ENCODE data around the gene PSPN.
"Not testable (repeated sequence)": the region's sequence is repeated elsewhere in the genome, so short reads cannot be mapped to it uniquely, and the experiment has no call there.

PSPN gene

GRCh38 chr19:6378041-6378440 is 2.3 kb upstream of the PSPN start:
- Histone ChIP-seq H3K4me3 (ENCODE audit: low read depth in 1 of 2, low read length in 2 of 2) (no peak overlapping the region), H3K27me3 (ENCODE audit: control insufficient read depth in 1 of 2, insufficient read depth in 2 of 2, low read length in 2 of 2) (no peaks in the 10 kb centered on the region), H3K4me1 (ENCODE audit: insufficient read depth, low read length) (peaks cover 8% of the 10 kb centered on the region), H3K9me3 (ENCODE audit: low read length) (no peaks in the 10 kb centered on the region), H3K36me3 (ENCODE audit: insufficient read depth, low read length) (peaks cover 32% of the 10 kb centered on the region), H3K9ac (ENCODE audit: low read length) (no peak overlapping the region), H3K27ac (ENCODE audit: low read depth, low read length) (peak overlapping the region; percentile 34)

DNA sequence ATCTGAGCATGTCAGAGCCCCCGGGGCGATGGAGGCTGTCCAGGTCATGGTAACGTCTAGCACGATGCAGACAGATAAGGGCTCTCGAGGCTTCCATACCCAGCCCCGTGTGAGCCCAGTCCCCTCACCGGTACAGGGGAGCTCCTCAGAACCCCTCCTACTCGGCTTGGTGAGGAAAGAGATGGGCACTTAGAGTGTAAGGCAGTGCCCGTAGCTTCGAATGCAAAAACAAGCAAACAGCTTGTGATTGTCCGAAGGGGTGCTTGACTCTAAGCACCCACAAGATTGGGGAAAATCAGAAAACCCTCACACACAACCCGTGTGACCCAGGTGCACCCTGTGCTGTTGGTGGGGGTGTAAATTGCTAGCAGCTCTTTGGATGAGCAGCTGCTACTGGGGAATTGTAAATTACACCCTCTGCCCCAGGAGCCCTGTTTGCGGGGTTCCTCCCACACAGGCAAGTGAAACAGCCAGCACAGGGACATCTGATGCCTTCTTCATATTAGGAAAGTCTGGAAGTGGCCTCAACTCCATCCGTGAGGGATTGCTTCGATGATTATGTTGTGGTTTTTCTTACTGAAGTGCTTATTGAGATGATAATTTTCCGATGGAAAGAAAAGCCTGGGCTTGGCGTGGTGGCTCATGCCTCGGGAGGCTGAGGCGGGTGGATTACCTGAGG is 918 bp upstream of the PSPN start:
- Histone ChIP-seq H3K27me3 (ENCODE audit: control insufficient read depth in 1 of 2, insufficient read depth in 2 of 2, low read length in 2 of 2) (no peaks in the 10 kb centered on the region), H3K9ac (ENCODE audit: low read length) (no peak overlapping the region), H3K27ac (ENCODE audit: low read depth, low read length) (no peak overlapping the region), H3K4me3 (ENCODE audit: low read depth in 1 of 2, low read length in 2 of 2) (no peak overlapping the region), H3K36me3 (ENCODE audit: insufficient read depth, low read length) (peaks cover 23% of the 10 kb centered on the region), H3K4me1 (ENCODE audit: insufficient read depth, low read length) (peaks cover 8% of the 10 kb centered on the region), H3K9me3 (ENCODE audit: low read length) (no peaks in the 10 kb centered on the region)

DNA sequence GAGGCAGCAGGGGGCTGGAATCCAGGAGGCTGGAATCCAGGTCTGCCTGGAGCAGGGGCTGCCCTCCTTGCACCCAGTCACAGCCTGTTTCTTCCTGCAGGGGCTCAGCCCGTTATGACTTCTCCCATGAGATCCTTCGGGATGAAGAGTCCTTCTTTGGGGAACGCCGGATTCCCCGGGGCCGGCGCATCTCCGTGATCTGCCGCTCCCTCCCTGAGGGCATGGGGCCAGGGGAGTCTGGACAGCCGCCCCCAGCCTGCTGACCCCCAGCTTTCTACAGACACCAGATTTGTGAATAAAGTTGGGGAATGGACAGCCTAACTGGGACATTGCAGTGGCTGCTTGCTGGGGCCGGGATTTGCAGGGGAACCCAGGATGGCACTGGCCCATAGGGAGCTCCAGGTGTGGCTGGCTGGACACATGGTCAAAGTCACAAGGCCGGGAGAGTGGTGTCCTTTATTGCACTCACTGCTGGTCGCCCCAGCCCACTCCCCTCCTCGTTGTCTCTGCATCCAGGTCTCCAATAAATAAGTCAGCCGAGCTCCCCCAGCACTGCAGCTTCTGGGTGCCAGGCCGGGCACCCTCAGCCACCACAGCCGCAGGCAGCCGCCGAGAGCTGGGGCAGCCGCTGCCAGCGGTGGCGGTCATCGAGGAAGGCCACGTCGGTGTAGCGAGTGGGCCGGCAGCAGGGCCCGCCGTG is 872 bp downstream of the PSPN start:
- Histone ChIP-seq H3K27me3 (ENCODE audit: control insufficient read depth in 1 of 2, insufficient read depth in 2 of 2, low read length in 2 of 2) (no peaks in the 10 kb centered on the region), H3K27ac (ENCODE audit: low read depth, low read length) (no peak overlapping the region), H3K4me1 (ENCODE audit: insufficient read depth, low read length) (peaks cover 8% of the 10 kb centered on the region), H3K9ac (ENCODE audit: low read length) (no peak overlapping the region), H3K36me3 (ENCODE audit: insufficient read depth, low read length) (peaks cover 5% of the 10 kb centered on the region), H3K4me3 (ENCODE audit: low read depth in 1 of 2, low read length in 2 of 2) (no peak overlapping the region), H3K9me3 (ENCODE audit: low read length) (no peaks in the 10 kb centered on the region)

- Histone ChIP-seq H3K9me3 (ENCODE audit: low read length) (no peaks in the 10 kb centered on the region), H3K9ac (ENCODE audit: low read length) (no peak overlapping the region), H3K4me3 (ENCODE audit: low read depth in 1 of 2, low read length in 2 of 2) (peak overlapping the region in 1 of 2 donors; percentile 55), H3K36me3 (ENCODE audit: insufficient read depth, low read length) (no peaks in the 10 kb centered on the region), H3K27ac (ENCODE audit: low read depth, low read length) (peak overlapping the region; percentile 78), H3K27me3 (ENCODE audit: control insufficient read depth in 1 of 2, insufficient read depth in 2 of 2, low read length in 2 of 2) (no peaks in the 10 kb centered on the region), H3K4me1 (ENCODE audit: insufficient read depth, low read length) (peaks cover 8% of the 10 kb centered on the region)
Measured at GRCh38 chr19:6374161-6374709, 1.5 kb downstream of the PSPN start.

GRCh38 chr19:6373813-6374108 is 2.0 kb downstream of the PSPN start:
- H3K9ac ChIP-seq (ENCODE audit: low read length), result no peak overlapping the region
- H3K4me3 ChIP-seq (ENCODE audit: low read depth in 1 of 2, low read length in 2 of 2), result peak overlapping the region; percentile 31 to 55
- no peaks in the 10 kb centered on the region for H3K9me3 ChIP-seq (ENCODE audit: low read length)
- H3K36me3 ChIP-seq (ENCODE audit: insufficient read depth, low read length), result peaks cover 3% of the 10 kb centered on the region
- H3K27ac ChIP-seq (ENCODE audit: low read depth, low read length), result peak overlapping the region; percentile 78
- H3K4me1 ChIP-seq (ENCODE audit: insufficient read depth, low read length), result peaks cover 8% of the 10 kb centered on the region
- H3K27me3 ChIP-seq (ENCODE audit: control insufficient read depth in 1 of 2, insufficient read depth in 2 of 2, low read length in 2 of 2), result no peaks in the 10 kb centered on the region

GRCh38 chr19:6373096-6373812 is 2.5 kb downstream of the PSPN start:
- H3K9me3 ChIP-seq (ENCODE audit: low read length), result no peaks in the 10 kb centered on the region
- peak overlapping the region; percentile 51 to 81 for H3K4me3 ChIP-seq (ENCODE audit: low read depth in 1 of 2, low read length in 2 of 2)
- H3K4me1 ChIP-seq (ENCODE audit: insufficient read depth, low read length), result peaks cover 8% of the 10 kb centered on the region
- peak overlapping the region; percentile 37 for H3K9ac ChIP-seq (ENCODE audit: low read length)
- peaks cover 8% of the 10 kb centered on the region for H3K36me3 ChIP-seq (ENCODE audit: insufficient read depth, low read length)
- H3K27me3 ChIP-seq (ENCODE audit: control insufficient read depth in 1 of 2, insufficient read depth in 2 of 2, low read length in 2 of 2), result no peaks in the 10 kb centered on the region
- peak overlapping the region; percentile 97 for H3K27ac ChIP-seq (ENCODE audit: low read depth, low read length)

- H3K9ac ChIP-seq (ENCODE audit: low read length), result peak within 1 kb of the TSS; percentile 37
- H3K4me3 ChIP-seq (ENCODE audit: low read depth in 1 of 2, low read length in 2 of 2), result peak within 1 kb of the TSS; percentile 73 to 81
- peaks cover 11% of the 10 kb centered on the region for H3K36me3 ChIP-seq (ENCODE audit: insufficient read depth, low read length)
- no peaks in the 10 kb centered on the region for H3K9me3 ChIP-seq (ENCODE audit: low read length)
- H3K27ac ChIP-seq (ENCODE audit: low read depth, low read length), result peak within 1 kb of the TSS; percentile 97
- H3K4me1 ChIP-seq (ENCODE audit: insufficient read depth, low read length), result peaks cover 8% of the 10 kb centered on the region
- H3K27me3 ChIP-seq (ENCODE audit: control insufficient read depth in 1 of 2, insufficient read depth in 2 of 2, low read length in 2 of 2), result no peaks in the 10 kb centered on the region
Measured at GRCh38 chr19:6372594-6373095, 3.1 kb downstream of the PSPN start, which contains the start of gene ALKBH7. Gene ALKBH7 (plus strand): TSS chr19:6372794. CDS start chr19:6372821, 27 bp downstream.

DNA sequence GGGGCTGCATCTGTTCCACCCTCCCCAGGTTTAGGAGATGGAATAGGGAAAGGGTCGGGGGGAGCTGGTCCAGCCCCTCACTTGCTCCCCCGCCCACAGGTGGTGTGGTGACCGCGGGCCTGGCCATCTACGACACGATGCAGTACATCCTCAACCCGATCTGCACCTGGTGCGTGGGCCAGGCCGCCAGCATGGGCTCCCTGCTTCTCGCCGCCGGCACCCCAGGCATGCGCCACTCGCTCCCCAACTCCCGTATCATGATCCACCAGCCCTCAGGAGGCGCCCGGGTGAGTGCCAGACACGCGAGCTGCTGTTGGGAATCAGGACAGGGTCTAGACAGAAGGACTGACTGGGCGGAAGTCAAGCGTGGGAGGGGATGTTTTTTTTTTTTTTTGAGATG is 11.4 kb downstream of the PSPN start:
- peaks cover 38% of the 10 kb centered on the region for H3K36me3 ChIP-seq (ENCODE audit: insufficient read depth, low read length)
- no peak overlapping the region for H3K9ac ChIP-seq (ENCODE audit: low read length)
- no peaks in the 10 kb centered on the region for H3K27me3 ChIP-seq (ENCODE audit: control insufficient read depth in 1 of 2, insufficient read depth in 2 of 2, low read length in 2 of 2)
- no peak overlapping the region for H3K4me3 ChIP-seq (ENCODE audit: low read depth in 1 of 2, low read length in 2 of 2)
- H3K9me3 ChIP-seq (ENCODE audit: low read length), result no peaks in the 10 kb centered on the region
- no peak overlapping the region for H3K27ac ChIP-seq (ENCODE audit: low read depth, low read length)
- H3K4me1 ChIP-seq (ENCODE audit: insufficient read depth, low read length), result peaks cover 8% of the 10 kb centered on the region

- peak overlapping the region; percentile 75 for H3K9ac ChIP-seq (ENCODE audit: low read length)
- H3K27ac ChIP-seq (ENCODE audit: low read depth, low read length), result peak overlapping the region; percentile 72
- H3K9me3 ChIP-seq (ENCODE audit: low read length), result no peaks in the 10 kb centered on the region
- peak overlapping the region; percentile 82 to 83 for H3K4me3 ChIP-seq (ENCODE audit: low read depth in 1 of 2, low read length in 2 of 2)
- H3K4me1 ChIP-seq (ENCODE audit: insufficient read depth, low read length), result peaks cover 8% of the 10 kb centered on the region
- peaks cover 25% of the 10 kb centered on the region for H3K36me3 ChIP-seq (ENCODE audit: insufficient read depth, low read length)
- no peaks in the 10 kb centered on the region for H3K27me3 ChIP-seq (ENCODE audit: control insufficient read depth in 1 of 2, insufficient read depth in 2 of 2, low read length in 2 of 2)
Measured at GRCh38 chr19:6362351-6362801, 13.4 kb downstream of the PSPN start.

GRCh38 chr19:6362027-6362350 is 13.7 kb downstream of the PSPN start:
- Histone ChIP-seq H3K36me3 (ENCODE audit: insufficient read depth, low read length) (peaks cover 21% of the 10 kb centered on the region), H3K9me3 (ENCODE audit: low read length) (no peaks in the 10 kb centered on the region), H3K4me3 (ENCODE audit: low read depth in 1 of 2, low read length in 2 of 2) (peak overlapping the region; percentile 82 to 83), H3K27me3 (ENCODE audit: control insufficient read depth in 1 of 2, insufficient read depth in 2 of 2, low read length in 2 of 2) (no peaks in the 10 kb centered on the region), H3K9ac (ENCODE audit: low read length) (peak overlapping the region; percentile 75), H3K4me1 (ENCODE audit: insufficient read depth, low read length) (peaks cover 8% of the 10 kb centered on the region), H3K27ac (ENCODE audit: low read depth, low read length) (peak overlapping the region; percentile 72)

DNA sequence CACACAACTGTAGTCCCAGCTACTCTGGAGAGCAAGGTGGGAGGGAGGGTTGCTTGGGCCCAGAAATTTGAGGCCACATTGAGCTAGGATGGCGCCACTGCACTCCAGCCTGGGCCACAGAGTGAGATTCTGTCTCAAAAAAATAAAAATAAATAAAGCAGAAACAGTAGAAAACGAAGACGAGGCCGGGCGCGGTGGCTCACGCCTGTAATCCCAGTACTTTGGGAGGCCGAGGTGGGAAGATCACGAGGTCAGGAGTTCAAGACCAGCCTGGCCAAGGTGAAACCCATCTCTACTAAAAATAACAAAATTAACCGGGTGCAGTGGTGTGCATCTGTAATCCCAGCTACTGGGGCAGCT is 14.9 kb downstream of the PSPN start:
- H3K4me3 ChIP-seq (ENCODE audit: low read depth in 1 of 2, low read length in 2 of 2), result peak overlapping the region in 1 of 2 donors; percentile 82
- peaks cover 12% of the 10 kb centered on the region for H3K36me3 ChIP-seq (ENCODE audit: insufficient read depth, low read length)
- H3K9me3 ChIP-seq (ENCODE audit: low read length); H3K27ac ChIP-seq (ENCODE audit: low read depth, low read length); H3K4me1 ChIP-seq (ENCODE audit: insufficient read depth, low read length); H3K27me3 ChIP-seq (ENCODE audit: control insufficient read depth in 1 of 2, insufficient read depth in 2 of 2, low read length in 2 of 2); H3K9ac ChIP-seq (ENCODE audit: low read length): not testable (repeated sequence)
